ENCODE results near the gene KLHL12.

GRCh38 chr1:202915146-202915545 lies 11.9 kb downstream of the KLHL12 start:
- TF ChIP-seq CTCF (optimal IDR thresholded peaks at IDR 0.05 in 1 of 3, IDR thresholded peaks at IDR 0.05 in 1 of 3, conservative IDR thresholded peaks at IDR 0.05 in 1 of 3; ENCODE audit: extremely low read depth in 1 of 3, insufficient read depth in 2 of 3, low read length in 3 of 3) (no peak), EZH2 (IDR thresholded peaks at IDR 0.05; ENCODE audit: low read length) (no peak)
